Calu3 (cell line): ENCODE data around the gene ACAD8. TPM values are rescaled to one million over a fixed set of nuclear protein-coding genes. Genes with fewer than 3 reads are reported as not detected.
A peak's percentile ranks its signal among the peaks of the same experiment; 100 is the strongest.
"Not testable (repeated sequence)": the region's sequence is repeated elsewhere in the genome, so short reads cannot be mapped to it uniquely, and the experiment has no call there.

Experiments
- BruUV-seq: library from RNA; stranded (reverse); fragments of 400-500 nt; replicated peaks from 2 replicates; lab custom pipeline; 2021; lab: Mats Ljungman, UMichigan
- CTCF ChIA-PET: fragments of 300-600 bp; sonication (Branson Sonifier 250); formaldehyde crosslinking; loops from one replicate; lab custom pipeline; 2022; ENCODE audit warnings: antibody characterized with exemption; lab: Charles Lee
- DNase-seq: peaks from one replicate; pipeline ENCODE4 v3.0.0; 2022
- H3K27ac Mint-ChIP-seq: one replicate; pipeline ENCODE4 v1.8.0; 2022; ENCODE audit warnings: mixed read lengths; ENCODE audit not compliant: unreplicated experiment
- H3K27me3 Mint-ChIP-seq: one replicate; pipeline ENCODE4 v1.8.0; 2022; ENCODE audit warnings: mixed read lengths; ENCODE audit not compliant: unreplicated experiment
- H3K36me3 Mint-ChIP-seq: one replicate; pipeline ENCODE4 v1.8.0; 2022; ENCODE audit warnings: mild to moderate bottlenecking, moderate library complexity, mixed read lengths; ENCODE audit not compliant: insufficient read depth, unreplicated experiment
- H3K4me1 Mint-ChIP-seq: one replicate; pipeline ENCODE4 v1.8.0; 2022; ENCODE audit warnings: mild to moderate bottlenecking, low read depth, mixed read lengths; ENCODE audit not compliant: unreplicated experiment
- H3K4me3 Mint-ChIP-seq: one replicate; pipeline ENCODE4 v1.8.0; 2022; ENCODE audit warnings: mild to moderate bottlenecking, low read depth, moderate library complexity, mixed read lengths; ENCODE audit not compliant: unreplicated experiment
- H3K9me3 Mint-ChIP-seq: one replicate; pipeline ENCODE4 v1.8.0; 2022; ENCODE audit warnings: low read depth, mixed read lengths; ENCODE audit not compliant: unreplicated experiment
- CTCF ChIP-seq: fragments of 200-600 bp; IDR thresholded peaks from one replicate; pipeline ENCODE4 v1.8.0; 2022; ENCODE audit warnings: antibody characterized with exemption; ENCODE audit not compliant: unreplicated experiment
- intact Hi-C: fragments of 100-400 bp; cut with micrococcal nuclease; formaldehyde crosslinking; loops from one replicate; pipeline ENCODE4 v1.10.0; 2022; ENCODE audit not compliant: unreplicated experiment
- total RNA-seq: library from RNA; stranded (reverse); gene quantifications from 2 replicates; pipeline ENCODE4 v1.2.3, GENCODE V29; 2022

Gene ACAD8
- total RNA-seq, 1 experiment from 2014 or later: 21.0 TPM

GRCh38 chr11:134250675-134251074 lies 2.7 kb upstream of the ACAD8 start:
- intact Hi-C loops: no loop called here
- Mint-ChIP-seq H3K9me3 (no peaks in the 10 kb centered on the region), H3K4me1 (peaks cover 14% of the 10 kb centered on the region), H3K4me3 (no peak overlapping the region), H3K27me3 (no peaks in the 10 kb centered on the region), H3K27ac (no peak overlapping the region), H3K36me3 (peaks cover 23% of the 10 kb centered on the region)
- DNase-seq: no peak
- CTCF ChIA-PET: interaction anchor here (0.6 kb wide), 1 partner anchor 14 kb away, joined by 3 read pairs; no protein-coding TSS in a partner anchor
- no peak for TF ChIP-seq CTCF
- no TSS peak for BruUV-seq

DNA sequence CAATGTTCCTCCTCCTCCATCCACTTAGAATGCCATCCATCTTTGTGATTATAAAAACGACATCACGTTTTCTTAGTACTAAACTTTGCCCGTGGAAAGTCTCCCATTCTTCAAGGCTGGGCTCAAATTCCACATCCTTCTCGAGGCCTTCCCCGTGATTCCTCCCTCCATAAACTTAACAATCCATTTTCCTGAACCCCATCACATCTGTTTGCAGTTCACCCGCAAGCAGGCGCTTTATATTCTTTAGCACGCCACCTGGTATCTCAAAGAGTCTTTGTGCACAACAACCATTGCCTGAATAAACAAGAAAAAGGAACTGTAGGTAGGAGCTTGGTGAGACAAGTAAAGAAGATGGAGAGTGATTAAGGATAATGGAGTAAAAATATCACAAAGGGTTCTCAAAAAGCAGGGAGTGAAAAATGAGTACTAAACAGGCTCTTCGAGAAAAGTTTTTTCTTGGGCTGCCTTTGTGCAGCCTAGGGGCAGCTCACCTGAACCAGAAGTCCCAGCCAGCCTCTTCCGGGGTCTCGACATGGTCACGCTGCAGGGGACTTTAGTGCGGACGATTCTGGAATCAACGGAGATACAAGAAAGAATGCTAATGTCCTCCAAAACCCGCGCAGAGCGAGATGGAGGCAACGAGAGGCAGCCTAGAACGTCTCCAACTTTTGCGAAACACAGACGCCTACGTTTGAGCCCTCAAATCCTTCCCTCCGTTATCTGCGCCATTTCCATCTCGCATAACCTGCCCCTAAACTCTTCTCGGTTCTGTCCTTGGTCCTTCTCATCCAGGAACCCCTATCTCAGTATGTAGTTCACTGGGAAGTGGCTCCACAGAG lies 801 bp upstream of the ACAD8 start:
- H3K27me3 Mint-ChIP-seq: no peaks in the 10 kb centered on the region

DNA sequence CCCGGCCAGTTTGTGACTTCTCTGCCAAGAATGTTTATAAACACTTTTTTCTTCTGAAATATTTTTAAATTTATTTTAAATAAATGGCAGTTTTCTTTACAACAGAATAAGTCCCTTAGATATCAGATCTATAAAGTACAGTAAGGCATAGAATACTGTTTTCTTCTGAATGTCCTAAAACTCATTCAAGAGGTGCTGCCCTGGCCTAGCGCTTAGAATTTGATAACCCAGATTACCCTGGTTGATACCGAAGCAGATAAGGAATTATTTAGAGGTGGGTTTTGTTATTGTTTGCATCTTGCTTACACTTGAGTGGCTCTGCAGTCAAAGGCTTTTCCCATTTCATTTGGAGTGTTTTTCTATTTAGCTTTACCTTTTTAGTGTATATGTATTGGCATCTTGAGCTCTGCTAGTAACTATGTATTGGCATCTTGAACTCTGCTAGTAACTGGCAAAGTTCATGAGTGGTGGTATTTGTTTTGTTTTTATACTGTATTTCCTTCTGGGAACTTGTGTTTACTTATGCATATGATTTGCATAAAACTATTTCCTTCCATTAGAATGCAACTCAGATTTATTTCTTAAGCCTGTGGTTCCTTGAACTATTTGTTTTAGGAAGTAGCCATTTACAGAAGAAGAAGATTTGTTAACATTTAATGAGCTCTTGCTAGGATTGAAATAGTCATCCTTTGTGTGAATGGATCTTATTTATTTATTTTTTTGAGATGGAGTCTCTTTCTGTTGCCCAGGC lies 1.2 kb downstream of the ACAD8 start:
- no peak for DNase-seq
- Mint-ChIP-seq H3K36me3 (peaks cover 23% of the 10 kb centered on the region), H3K9me3 (no peaks in the 10 kb centered on the region), H3K4me1 (peaks cover 14% of the 10 kb centered on the region), H3K27ac (no peak overlapping the region), H3K27me3 (no peaks in the 10 kb centered on the region), H3K4me3 (peak overlapping the region; percentile 98)
- CTCF ChIA-PET: interaction anchor here (0.6 kb wide), 1 partner anchor 26 kb away, joined by 3 read pairs; no protein-coding TSS in a partner anchor
- intact Hi-C loops: no loop called here
- TF ChIP-seq CTCF: no peak
- BruUV-seq: TSS peak; percentile 27

More for the DNA sequence above, 801 bp upstream of the ACAD8 start:
- no peak for DNase-seq
- TF ChIP-seq CTCF: no peak
- intact Hi-C loops: no loop called here
- no TSS peak for BruUV-seq
- peaks cover 14% of the 10 kb centered on the region for H3K4me1 Mint-ChIP-seq
- H3K9me3 Mint-ChIP-seq: no peaks in the 10 kb centered on the region
- H3K4me3 Mint-ChIP-seq: peak overlapping the region; percentile 98
- peaks cover 23% of the 10 kb centered on the region for H3K36me3 Mint-ChIP-seq
- CTCF ChIA-PET: no interaction called here
- H3K27ac Mint-ChIP-seq: peak overlapping the region; percentile 5

DNA sequence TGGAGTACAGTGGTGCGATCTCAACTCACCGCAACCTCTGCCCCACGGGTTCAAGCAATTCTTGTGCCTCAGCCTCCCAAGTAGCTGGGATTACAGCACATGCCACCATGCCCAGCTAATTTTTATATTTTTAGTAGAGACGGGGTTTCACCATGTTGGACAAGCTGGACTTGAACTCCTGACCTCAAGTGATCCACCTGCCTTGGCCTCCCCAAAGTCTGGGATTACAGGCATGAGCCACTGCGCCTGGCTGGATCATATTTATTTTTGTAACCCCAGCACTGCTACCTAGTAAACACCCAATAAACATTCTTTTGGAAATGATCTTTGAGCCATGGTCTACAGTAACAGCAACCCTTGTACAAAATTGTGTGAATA lies 1.8 kb downstream of the ACAD8 start:
- H3K27me3 Mint-ChIP-seq, BruUV-seq, H3K27ac Mint-ChIP-seq, intact Hi-C loops, H3K4me3 Mint-ChIP-seq, DNase-seq, H3K9me3 Mint-ChIP-seq: not testable (repeated sequence)
- CTCF ChIA-PET: interaction anchor here (0.6 kb wide), 1 partner anchor 26 kb away, joined by 3 read pairs; no protein-coding TSS in a partner anchor
- peaks cover 14% of the 10 kb centered on the region for H3K4me1 Mint-ChIP-seq
- peaks cover 23% of the 10 kb centered on the region for H3K36me3 Mint-ChIP-seq
